Measurements from ENCODE around the gene GJB6.
"Not testable (repeated sequence)": the region's sequence is repeated elsewhere in the genome, so short reads cannot be mapped to it uniquely, and the experiment has no call there.

Gene GJB6

GRCh38 chr13:20231839-20232555 lies at the start of gene GJB6:
GJB6 (minus strand) TSS chr13:20232319; CDS start chr13:20223480, 8,839 bp downstream.
- no peak for DNase-seq (ENCODE audit: low read depth in 2 of 2)

- DNase-seq (ENCODE audit: low read depth in 2 of 2): not testable (repeated sequence)
Observed at GRCh38 chr13:20276901-20277300, 44.8 kb upstream of the GJB6 start.

GRCh38 chr13:20274466-20274865 lies 42.3 kb upstream of the GJB6 start:
- DNase-seq (ENCODE audit: low read depth in 2 of 2): no peak

- no peak for DNase-seq (ENCODE audit: low read depth in 2 of 2)
Observed at GRCh38 chr13:20272588-20273171, 40.6 kb upstream of the GJB6 start.

GRCh38 chr13:20272104-20272503 lies 40.0 kb upstream of the GJB6 start:
- no peak for DNase-seq (ENCODE audit: low read depth in 2 of 2)

GRCh38 chr13:20271441-20271840 lies 39.3 kb upstream of the GJB6 start:
- no peak for DNase-seq (ENCODE audit: low read depth in 2 of 2)

- DNase-seq (ENCODE audit: low read depth in 2 of 2): peak; percentile 1 to 6
Observed at GRCh38 chr13:20270163-20270865, 38.2 kb upstream of the GJB6 start.

- no peak for DNase-seq (ENCODE audit: low read depth in 2 of 2)
Observed at GRCh38 chr13:20264271-20265018, 32.3 kb upstream of the GJB6 start.

- no peak for DNase-seq (ENCODE audit: low read depth in 2 of 2)
Observed at GRCh38 chr13:20263393-20264044, 31.4 kb upstream of the GJB6 start.

GRCh38 chr13:20258963-20259288 lies 26.8 kb upstream of the GJB6 start:
- no peak for DNase-seq (ENCODE audit: low read depth in 2 of 2)

- no peak for DNase-seq (ENCODE audit: low read depth in 2 of 2)
Observed at GRCh38 chr13:20258208-20258962, 26.3 kb upstream of the GJB6 start.

GRCh38 chr13:20254076-20254475 lies 22.0 kb upstream of the GJB6 start:
- DNase-seq (ENCODE audit: low read depth in 2 of 2): no peak

GRCh38 chr13:20249913-20250312 lies 17.8 kb upstream of the GJB6 start:
- DNase-seq (ENCODE audit: low read depth in 2 of 2): no peak

GRCh38 chr13:20247963-20248362 lies 15.8 kb upstream of the GJB6 start:
- DNase-seq (ENCODE audit: low read depth in 2 of 2): no peak

GRCh38 chr13:20247403-20247802 lies 15.3 kb upstream of the GJB6 start:
- DNase-seq (ENCODE audit: low read depth in 2 of 2): no peak

GRCh38 chr13:20241593-20241992 lies 9.5 kb upstream of the GJB6 start:
- DNase-seq (ENCODE audit: low read depth in 2 of 2): no peak

- DNase-seq (ENCODE audit: low read depth in 2 of 2): no peak
Observed at GRCh38 chr13:20239748-20240147, 7.6 kb upstream of the GJB6 start.

GRCh38 chr13:20232556-20233277 lies 598 bp upstream of the GJB6 start:
- no peak for DNase-seq (ENCODE audit: low read depth in 2 of 2)

- no peak for DNase-seq (ENCODE audit: low read depth in 2 of 2)
Observed at GRCh38 chr13:20230913-20231838, 943 bp downstream of the GJB6 start.

Measured in fibroblast of skin of left quadriceps (primary cell).